Mucosa of descending colon (tissue), 3 donors: Measurements from ENCODE around the gene CSTF1. TPM values are rescaled to one million over a fixed set of nuclear protein-coding genes. Genes with fewer than 3 reads are reported as not detected.

Experiments used
- ATAC-seq: fragments of 200-7000 bp; cut with Tn5 transposase; one replicate; pipeline ENCODE4 v1.9.1; 2020; ENCODE audit warnings: mild to moderate bottlenecking, moderate library complexity
- DNase-seq, 3 donors: peaks; one replicate each; pipeline ENCODE4 v3.0.0-alpha.2; 2020
- H3K36me3 ChIP-seq: fragments of 200-600 bp; one replicate; pipeline ENCODE4 v1.8.0; 2021; ENCODE audit warnings: low read depth, mild to moderate bottlenecking
- H3K4me1 ChIP-seq: fragments of 200-600 bp; one replicate; pipeline ENCODE4 v1.8.0; 2021; ENCODE audit warnings: low read depth, mild to moderate bottlenecking
- H3K4me3 ChIP-seq: fragments of 200-600 bp; one replicate; pipeline ENCODE4 v1.8.0; 2021; ENCODE audit warnings: mild to moderate bottlenecking
- H3K9me3 ChIP-seq: fragments of 200-600 bp; one replicate; pipeline ENCODE4 v1.8.0; 2021; ENCODE audit warnings: mild to moderate bottlenecking
- CTCF ChIP-seq: fragments of 200-600 bp; IDR thresholded peaks from one replicate; pipeline ENCODE4 v1.8.0; 2022; ENCODE audit warnings: antibody characterized with exemption, mild to moderate bottlenecking
- intact Hi-C, 2 donors: fragments of 100-400 bp; cut with DNase I in 1 of 2; cut with micrococcal nuclease in 1 of 2; formaldehyde crosslinking; loops; one replicate each; pipeline versions ENCODE4 v1.11.0 to v1.11.1; 2022; cut with DNase I, micrococcal nuclease
- total RNA-seq, 3 donors: library from RNA; stranded (reverse); fragmentation: NEBNext Ultra II Directional in 2 of 3; extraction: Animal tissue kit (Norgen Biotek cat#: 25700) in 2 of 3; gene quantifications; one replicate each; pipeline versions ENCODE4 v1.2.1 to v1.2.4, GENCODE V29; 2021 to 2023
- donor health status: DM: no; HTN: no; CAD: no; lungs with moderate emphysema.
- donor health status: DM: no; HTN: no; CAD: no.
- donor health status: DM: no; HTN: yes; CAD: no.

The CSTF1 gene
- total RNA-seq, 3 donors from 2014 or later = 23.0 to 27.3 (median 25.2) TPM

GRCh38 chr20:56430957-56431356, 38.5 kb downstream of the CSTF1 start:
- Histone ChIP-seq H3K4me1 (no peaks in the 10 kb centered on the region), H3K36me3 (no peaks in the 10 kb centered on the region), H3K9me3 (no peaks in the 10 kb centered on the region), H3K4me3 (no peak overlapping the region)
- DNase-seq (no peak), ATAC-seq (no peak)
- intact Hi-C loops = no loop called here
- TF ChIP-seq CTCF = no peak

GRCh38 chr20:56431471-56431870, 39.0 kb downstream of the CSTF1 start:
- no peak for TF ChIP-seq CTCF
- intact Hi-C loops = no loop called here
- no peak for ATAC-seq
- DNase-seq = no peak
- Histone ChIP-seq H3K4me3 (no peak overlapping the region), H3K4me1 (no peaks in the 10 kb centered on the region), H3K9me3 (no peaks in the 10 kb centered on the region), H3K36me3 (no peaks in the 10 kb centered on the region)

GRCh38 chr20:56433221-56433879, 40.9 kb downstream of the CSTF1 start:
- no peak for TF ChIP-seq CTCF
- no peak for DNase-seq
- intact Hi-C loops = no loop called here
- Histone ChIP-seq H3K4me1 (no peaks in the 10 kb centered on the region), H3K4me3 (no peak overlapping the region), H3K9me3 (no peaks in the 10 kb centered on the region), H3K36me3 (no peaks in the 10 kb centered on the region)
- ATAC-seq = no peak

- intact Hi-C loops = no loop called here
- DNase-seq (no peak), ATAC-seq (no peak)
- TF ChIP-seq CTCF = no peak
- no peak overlapping the region for H3K4me3 ChIP-seq
- no peaks in the 10 kb centered on the region for H3K9me3 ChIP-seq
- H3K36me3 ChIP-seq = no peaks in the 10 kb centered on the region
- no peaks in the 10 kb centered on the region for H3K4me1 ChIP-seq
Observed at GRCh38 chr20:56433880-56434255, 41.4 kb downstream of the CSTF1 start.

- H3K36me3 ChIP-seq = no peaks in the 10 kb centered on the region
- H3K9me3 ChIP-seq = no peaks in the 10 kb centered on the region
- no peaks in the 10 kb centered on the region for H3K4me1 ChIP-seq
- no peak for TF ChIP-seq CTCF
- intact Hi-C loops = no loop called here
- DNase-seq (no peak), ATAC-seq (no peak)
- no peak overlapping the region for H3K4me3 ChIP-seq
Observed at GRCh38 chr20:56437196-56437960, 44.9 kb downstream of the CSTF1 start.
